Stimulated activated CD4-positive, alpha-beta T cell treated with anti-CD3 and anti-CD28 coated beads, Interleukin-15, amount 100 ng/mL, for 1 hour (primary cell): ENCODE data around the gene PPP2R3B.
"Not testable (repeated sequence)": the region's sequence is repeated elsewhere in the genome, so short reads cannot be mapped to it uniquely, and the experiment has no call there.

Source experiments
- DNase-seq, 2 donors: peaks; one replicate each; pipeline ENCODE4 v3.0.0-alpha.2; 2020; ENCODE audit warnings: low read depth in 1 of 2, low spot score in 1 of 2

Gene PPP2R3B

GRCh38 chrX:320126-320783 lies 66.5 kb downstream of the PPP2R3B start:
- no peak for DNase-seq

- no peak for DNase-seq
Observed at GRCh38 chrX:319579-320125, 67.1 kb downstream of the PPP2R3B start.

DNA sequence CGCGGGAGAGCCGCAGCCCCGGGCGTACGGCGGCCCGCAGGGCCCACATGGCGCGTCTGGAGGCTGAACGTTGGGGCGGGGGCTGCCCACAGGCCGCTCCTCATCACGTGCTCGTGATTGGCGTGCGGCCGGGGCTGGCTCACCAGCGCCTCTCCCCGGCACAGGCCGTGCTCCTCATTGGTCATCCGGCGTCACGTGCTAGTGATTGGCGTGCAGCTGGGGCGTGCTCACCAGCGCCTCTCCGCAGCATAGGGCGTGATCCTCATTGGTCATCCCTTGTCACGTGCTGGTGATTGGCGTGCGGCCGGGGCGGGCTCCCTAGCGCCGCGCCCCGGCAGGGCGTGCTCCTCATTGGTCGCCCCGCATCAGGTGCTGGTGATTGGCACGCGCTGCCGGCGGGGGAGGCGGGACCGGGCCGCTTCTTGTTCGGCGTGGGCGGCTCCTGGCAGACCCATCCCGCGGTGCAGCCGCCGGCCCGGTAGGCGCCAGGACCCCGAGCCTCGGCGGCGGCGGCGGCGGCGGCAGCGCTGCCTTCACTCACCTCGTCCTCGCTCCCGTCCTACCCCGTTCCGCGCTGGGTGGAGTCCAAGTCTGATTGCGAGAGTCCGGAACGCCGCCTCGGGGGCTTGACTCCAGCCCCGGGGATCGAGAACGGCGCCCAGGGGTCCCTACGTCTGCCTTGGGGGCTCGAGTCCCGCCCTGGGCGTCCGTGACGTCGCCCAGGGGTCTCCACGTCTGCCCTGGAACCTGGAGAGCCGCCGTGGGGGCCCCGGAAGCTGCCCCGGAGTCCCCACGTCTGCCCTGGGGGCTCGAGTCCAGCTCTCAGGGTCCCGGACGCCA lies 67.7 kb downstream of the PPP2R3B start, which contains the start of gene GTPBP6:
GTPBP6 (minus strand) TSS at position 58 of the 840 bp plus-strand sequence; CDS start at position 49, 9 bp downstream.
- peak; percentile 95 to 98 for DNase-seq

- DNase-seq: peak; percentile 91 to 94
Observed at GRCh38 chrX:318068-318738, 68.5 kb downstream of the PPP2R3B start.

- DNase-seq: no peak
Observed at GRCh38 chrX:317424-318067, 69.2 kb downstream of the PPP2R3B start.

- DNase-seq: no peak
Observed at GRCh38 chrX:316351-317325, 70.1 kb downstream of the PPP2R3B start.

GRCh38 chrX:314781-315595 lies 71.7 kb downstream of the PPP2R3B start:
- DNase-seq: no peak

GRCh38 chrX:314049-314448 lies 72.7 kb downstream of the PPP2R3B start:
- DNase-seq: no peak

GRCh38 chrX:313546-313945 lies 73.2 kb downstream of the PPP2R3B start:
- DNase-seq: no peak

GRCh38 chrX:312621-313331 lies 73.9 kb downstream of the PPP2R3B start:
- DNase-seq: no peak

GRCh38 chrX:311156-312129 lies 75.3 kb downstream of the PPP2R3B start:
- DNase-seq: no peak

- DNase-seq: no peak
Observed at GRCh38 chrX:310621-311155, 76.0 kb downstream of the PPP2R3B start.

- no peak for DNase-seq
Observed at GRCh38 chrX:308821-309520, 77.7 kb downstream of the PPP2R3B start.

- no peak for DNase-seq
Observed at GRCh38 chrX:307261-308111, 79.2 kb downstream of the PPP2R3B start.

DNA sequence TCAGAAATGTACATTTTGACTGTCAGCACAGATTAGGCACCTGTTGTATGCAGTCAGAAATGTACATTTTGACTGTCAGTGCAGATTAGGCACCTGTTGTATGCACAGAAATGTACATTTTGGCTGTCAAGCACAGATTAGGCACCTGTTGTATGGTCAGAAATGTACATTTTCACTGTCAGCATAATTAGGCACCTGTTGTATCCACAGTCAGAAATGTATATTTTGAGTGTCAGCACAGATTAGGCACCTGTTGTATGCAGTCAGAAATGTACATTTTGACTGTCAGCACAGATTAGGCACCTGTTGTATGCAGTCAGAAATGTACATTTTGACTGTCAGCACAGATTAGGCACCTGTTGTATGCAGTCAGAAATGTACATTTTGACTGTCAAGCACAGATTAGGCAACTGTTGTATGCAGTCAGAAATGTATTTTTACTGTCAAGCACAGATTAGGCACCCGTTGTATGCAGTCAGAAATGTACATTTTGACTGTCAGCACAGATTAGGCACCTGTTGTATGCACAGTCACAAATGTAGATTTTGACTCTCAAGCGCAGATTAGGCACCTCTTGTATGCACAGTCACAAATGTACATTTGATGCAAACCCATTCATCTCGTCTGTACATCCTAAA lies 80.0 kb downstream of the PPP2R3B start:
- not testable (repeated sequence) for DNase-seq
